HuH-7.5 (cell line): Measurements from ENCODE around the gene RAB30.

ENCODE experiments used
- DNase-seq: peaks from one replicate; pipeline ENCODE4 v3.0.0; 2011; ENCODE audit warnings: low spot score

RAB30 gene

DNA sequence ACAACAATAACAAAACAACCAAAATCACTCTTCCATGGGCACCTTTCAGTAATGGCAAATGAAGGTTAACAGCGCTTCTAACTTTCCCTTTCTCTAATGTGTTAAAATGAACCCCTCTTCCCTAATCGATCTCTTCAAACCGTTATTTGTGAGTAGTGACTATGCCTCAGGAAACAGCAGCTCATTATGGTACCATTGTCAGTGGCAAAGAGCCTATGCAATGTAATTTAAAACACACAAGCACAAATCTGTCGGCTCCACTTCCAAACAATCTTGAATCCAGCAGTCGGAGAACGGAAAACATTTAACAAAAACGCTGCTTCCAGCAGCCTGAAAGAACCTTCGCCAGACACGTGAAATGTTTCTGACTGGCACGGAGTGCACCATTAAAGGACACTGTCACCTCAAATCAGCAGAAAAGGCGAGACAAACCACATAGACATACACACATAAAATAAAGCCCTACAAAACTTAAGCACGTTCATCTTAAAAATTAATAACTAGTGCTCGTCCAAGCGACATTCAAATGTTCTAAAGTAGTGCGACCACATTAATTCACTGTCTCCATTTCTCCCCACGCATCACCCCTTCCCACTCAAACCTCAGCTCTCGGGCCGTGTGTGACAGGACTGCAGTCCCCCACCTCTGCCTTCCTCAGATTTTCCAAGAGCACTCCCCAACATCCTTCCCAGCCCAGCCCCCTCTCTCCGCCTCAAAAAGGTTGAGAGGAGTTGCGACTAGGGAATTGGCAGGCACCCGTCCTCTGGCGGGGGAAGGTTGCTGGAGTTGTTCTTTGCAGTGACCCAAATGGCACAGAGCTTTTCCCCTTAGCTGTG lies 748 bp downstream of the RAB30 start:
- DNase-seq, result no peak

- DNase-seq, result no peak
Observed at GRCh38 chr11:83070044-83070701, 1.5 kb downstream of the RAB30 start.

DNA sequence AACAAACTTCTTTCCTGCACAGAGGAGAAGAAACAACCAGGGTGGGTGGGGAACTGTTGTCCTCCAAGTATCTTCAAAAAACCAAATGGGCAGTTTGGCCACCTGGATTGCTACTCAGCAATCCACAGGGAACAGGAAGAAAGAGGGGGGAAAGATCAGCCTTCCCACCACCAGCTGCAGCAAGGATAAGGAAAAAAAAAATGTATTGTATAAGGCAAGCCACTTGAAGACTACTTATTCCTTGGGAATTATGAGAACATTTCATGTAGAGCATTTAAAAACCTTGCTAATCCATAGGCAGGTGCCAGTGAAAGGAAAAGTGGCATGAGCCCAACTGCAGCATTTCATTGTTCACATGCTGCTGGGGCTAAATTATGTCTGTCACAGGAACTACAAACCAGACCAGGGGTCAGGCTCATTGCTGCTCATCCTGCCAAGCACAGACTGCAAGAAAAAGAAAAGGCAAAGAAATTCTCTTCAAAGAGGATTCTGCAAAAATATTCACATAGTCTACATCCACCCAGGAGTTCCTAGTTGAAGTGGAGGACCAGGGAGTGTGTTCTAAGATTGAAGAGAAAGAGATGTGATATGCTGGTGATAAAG lies 2.2 kb downstream of the RAB30 start:
- DNase-seq, result no peak

- DNase-seq, result no peak
Observed at GRCh38 chr11:83068568-83068967, 3.1 kb downstream of the RAB30 start.

DNA sequence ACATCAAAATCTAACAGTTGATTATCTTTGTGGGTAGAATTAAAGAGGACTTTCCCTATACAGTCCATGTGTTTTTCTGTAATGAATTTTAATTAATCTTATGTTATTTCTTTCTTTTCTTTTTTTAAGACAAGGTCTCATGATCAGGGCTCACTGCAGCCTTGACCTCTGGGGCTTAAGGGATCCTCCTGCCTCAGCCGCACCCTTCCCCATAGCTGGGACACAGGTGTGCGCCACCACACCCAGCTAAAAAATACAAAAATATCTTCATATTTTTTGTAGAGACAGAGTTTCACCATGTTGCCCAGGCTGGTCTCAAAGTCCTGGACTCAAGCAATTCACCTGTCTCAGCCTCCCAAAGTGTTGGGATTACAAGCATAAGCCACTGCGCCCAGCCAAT lies 7.7 kb downstream of the RAB30 start:
- DNase-seq, result no peak

DNA sequence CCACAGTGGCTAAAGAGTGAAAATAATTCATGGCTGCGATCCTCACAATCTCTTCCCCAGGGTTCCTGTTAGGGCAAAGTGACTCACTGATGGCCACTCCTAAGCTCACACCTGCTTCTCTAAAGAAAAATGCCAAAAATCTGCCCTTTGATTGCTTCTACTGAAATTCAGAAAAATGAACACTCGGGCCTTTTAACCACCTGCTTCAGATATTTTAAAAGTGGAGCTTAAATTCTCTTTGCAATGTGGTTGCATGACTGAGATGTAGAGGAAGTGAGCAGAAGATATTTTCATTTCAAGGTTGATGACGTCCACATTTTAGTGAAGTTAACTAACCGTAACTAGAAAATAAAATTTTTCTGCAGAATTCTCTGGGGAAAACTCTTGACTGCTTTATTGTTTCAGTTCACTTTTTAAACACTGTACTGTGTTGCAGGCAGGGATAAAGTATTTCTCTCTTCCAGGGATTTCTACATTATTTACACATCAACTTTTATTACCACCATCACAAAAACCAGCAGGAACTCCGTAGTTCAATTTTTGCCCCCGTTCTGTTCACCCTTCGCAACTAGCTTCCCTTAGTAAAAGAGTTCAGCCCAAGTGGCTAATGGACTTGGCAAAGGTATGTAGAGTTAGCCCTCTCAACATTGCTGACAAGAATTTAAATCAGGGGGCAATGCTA lies 8.5 kb downstream of the RAB30 start:
- no peak for DNase-seq

DNA sequence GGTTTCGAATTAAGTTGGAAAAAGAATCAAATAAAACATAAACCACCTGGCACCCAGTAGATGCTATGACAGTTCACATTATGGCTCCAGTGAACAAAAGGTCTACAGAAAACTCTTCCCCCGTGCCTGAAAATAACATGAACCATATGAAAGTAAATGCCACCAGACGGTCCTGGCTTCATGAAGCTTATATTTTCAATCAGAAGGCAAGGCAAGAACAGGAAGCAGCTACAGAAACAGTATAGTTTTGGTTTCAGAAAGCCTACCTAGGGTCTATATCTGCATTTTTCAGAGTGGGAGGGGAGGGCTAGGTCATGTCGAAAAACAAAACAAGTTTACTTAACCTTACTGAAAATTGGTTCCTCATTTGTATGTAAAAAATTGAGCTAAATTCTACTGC lies 9.8 kb downstream of the RAB30 start:
- no peak for DNase-seq

DNA sequence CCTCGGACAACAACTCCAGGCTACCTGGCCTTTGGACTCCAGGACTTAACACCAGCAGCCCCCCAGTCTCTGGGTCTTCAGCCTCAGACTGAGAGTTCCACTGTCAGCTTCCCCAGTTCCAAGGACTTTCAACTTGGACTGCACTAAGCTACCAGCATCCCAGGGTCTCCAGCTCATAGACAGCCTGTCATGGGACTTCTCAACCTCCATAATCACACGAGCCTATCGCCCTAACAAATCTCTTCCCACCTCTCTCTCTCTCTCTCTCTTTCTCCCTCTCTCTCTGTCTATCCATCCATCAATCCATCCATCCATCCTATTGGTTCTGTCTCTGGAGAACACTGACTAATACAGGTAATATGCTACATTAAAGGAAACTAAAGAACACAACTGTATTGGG lies 10.7 kb downstream of the RAB30 start:
- DNase-seq, result no peak

DNA sequence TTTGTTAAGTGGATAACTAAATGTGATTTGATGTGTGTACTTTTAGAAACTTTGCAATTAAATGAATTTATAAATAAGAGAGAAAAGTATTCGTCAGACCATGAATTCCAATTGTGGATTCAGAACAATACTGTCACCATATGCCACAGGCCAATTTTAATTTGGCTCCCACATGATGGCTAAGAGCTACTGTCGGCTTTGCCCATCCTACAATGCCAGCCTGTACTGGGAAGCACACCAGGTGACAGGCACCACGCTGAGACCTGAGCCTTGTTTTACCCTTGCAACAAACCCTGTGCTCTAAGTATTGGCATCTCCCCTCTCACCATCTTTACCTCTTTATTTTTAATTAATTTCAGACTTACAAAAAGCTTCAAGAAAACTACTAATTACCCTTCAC lies 14.0 kb downstream of the RAB30 start:
- DNase-seq, result no peak

DNA sequence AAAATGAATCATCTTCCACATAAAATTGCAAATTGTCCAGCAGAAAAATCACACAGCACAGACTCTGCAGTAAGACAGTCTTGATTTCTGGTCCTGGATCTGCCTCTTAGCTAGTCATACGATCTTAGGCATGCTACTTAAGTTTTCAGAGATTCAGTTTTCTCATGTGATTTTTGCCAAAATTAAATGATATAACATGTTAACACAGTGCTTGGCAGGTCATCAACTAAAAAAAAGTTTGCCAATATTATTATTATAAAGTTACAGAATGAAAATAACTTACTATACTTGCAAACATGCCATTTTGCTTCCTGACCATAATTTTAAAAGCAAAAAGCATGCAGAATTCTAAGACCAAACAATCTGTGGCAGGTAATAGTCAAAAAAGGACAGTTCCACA lies 15.1 kb downstream of the RAB30 start:
- no peak for DNase-seq

GRCh38 chr11:83056204-83056603 lies 15.5 kb downstream of the RAB30 start:
- DNase-seq, result no peak

- no peak for DNase-seq
Observed at GRCh38 chr11:83054904-83055380, 16.8 kb downstream of the RAB30 start.

DNA sequence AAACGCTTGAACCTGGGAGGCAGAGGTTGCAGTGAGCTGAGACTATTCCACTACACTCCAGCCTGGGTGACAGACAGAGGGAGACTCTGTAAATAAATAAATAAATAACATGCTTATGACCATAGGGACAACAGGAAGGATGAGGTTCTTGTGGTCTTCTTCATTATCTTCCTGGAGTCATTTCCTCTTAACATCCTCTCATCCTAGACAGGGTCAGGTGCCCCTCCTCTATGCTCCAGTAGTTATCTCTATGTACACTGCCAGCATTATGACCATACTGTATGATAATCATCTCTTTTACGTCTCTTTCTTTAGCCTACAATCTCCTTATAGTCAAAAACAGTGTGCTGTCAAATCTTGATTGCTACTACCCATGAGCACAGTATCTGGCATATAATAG lies 17.7 kb downstream of the RAB30 start:
- no peak for DNase-seq

DNA sequence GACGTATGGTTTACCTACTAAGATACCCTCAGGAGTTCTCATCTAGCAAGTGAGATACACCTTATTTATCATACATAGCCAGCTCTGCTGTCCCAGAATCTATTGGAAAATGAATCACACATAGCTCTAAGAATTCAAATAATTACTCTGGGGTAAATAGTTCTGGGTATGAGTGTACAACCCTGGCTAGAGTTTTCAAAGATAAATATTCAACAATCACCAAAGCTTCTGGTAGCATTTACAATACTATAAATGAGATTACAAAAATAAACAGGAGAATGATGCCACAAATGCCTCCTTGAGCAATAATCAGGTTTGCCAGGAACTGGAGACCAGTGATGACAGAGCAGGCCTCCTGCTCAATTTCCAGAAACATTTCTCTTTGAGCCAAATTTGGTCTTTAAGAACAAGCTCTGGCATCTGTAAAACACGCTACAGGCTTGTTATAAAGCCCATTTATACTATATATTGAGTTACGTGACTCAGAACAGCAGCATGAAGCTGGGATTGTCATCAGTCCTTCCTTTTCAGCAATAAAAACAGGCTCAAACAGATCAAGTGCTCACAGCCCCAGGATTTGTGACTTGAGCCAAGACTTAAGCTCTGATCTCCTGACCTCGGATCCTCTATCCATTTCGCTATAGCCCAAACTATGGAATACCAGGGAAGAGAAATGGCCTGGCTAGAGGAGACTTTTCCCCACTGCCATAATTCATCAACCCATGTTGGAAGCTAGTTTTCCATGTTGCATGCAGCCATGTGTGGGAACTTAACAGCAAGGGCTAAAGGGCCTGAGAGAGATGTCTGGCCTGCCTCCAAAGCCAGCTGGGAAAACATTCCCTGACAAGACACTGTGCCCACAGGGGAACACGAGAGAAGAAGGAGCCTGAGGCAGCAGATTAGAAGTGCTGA lies 19.7 kb downstream of the RAB30 start:
- DNase-seq, result no peak

DNA sequence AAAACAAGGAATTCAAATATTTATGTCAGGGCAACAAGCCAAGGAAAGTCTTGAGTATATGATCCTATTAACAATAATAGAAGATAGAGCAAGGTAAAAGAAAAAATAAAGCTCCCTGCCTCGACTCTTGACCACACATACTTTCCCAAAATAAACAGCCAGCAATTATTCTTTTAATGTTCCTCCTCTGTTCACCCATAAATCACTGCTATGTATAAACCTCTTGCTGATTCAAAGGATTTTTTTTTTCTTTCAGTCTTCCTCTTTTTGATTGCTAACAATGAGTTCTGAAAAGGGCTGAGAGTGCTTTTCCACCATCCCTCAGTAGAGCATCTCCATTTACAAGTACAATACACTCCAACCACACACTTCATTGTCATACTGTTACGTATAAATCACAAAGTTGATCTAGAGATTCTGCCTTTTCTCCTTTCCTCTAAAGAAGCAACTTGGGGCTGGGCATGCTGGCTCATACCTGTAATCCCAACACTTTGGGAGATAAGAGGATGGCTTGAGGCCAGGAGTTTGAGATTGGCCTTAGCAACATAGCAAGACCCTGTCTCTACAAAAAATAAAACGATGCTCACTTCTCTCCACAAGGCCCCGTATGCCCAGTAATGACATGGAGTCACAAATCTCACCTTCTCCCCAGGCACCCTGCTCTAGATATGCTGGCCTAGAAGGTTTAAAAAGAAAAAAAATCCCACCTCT lies 24.0 kb downstream of the RAB30 start:
- DNase-seq, result no peak

DNA sequence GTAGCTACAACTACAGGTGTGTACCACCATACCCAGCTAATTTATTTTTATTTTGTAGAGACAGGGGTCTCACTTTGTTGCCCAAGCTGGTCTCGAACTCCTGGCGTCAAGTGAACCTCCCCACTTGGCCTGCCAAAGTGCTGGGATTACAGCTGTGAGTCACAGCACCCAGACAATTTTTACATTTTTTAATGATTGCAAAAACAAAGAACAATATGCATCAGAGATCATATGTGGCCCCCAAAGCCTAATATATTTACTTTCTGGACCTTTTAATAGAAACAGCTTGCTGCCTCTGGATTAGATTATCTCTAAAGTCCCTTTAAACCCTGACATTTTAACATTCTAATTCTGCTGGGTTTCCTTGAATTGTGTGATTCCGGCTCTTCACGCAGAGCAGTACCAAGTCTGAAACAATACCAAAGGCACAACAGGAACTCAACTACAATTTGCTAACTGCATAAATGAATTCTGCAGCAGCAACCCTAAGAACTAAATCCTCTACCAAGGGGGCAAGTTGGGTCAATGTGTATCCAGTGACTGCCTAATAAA lies 25.0 kb downstream of the RAB30 start:
- no peak for DNase-seq

GRCh38 chr11:83044958-83045712 lies 26.6 kb downstream of the RAB30 start:
- no peak for DNase-seq

DNA sequence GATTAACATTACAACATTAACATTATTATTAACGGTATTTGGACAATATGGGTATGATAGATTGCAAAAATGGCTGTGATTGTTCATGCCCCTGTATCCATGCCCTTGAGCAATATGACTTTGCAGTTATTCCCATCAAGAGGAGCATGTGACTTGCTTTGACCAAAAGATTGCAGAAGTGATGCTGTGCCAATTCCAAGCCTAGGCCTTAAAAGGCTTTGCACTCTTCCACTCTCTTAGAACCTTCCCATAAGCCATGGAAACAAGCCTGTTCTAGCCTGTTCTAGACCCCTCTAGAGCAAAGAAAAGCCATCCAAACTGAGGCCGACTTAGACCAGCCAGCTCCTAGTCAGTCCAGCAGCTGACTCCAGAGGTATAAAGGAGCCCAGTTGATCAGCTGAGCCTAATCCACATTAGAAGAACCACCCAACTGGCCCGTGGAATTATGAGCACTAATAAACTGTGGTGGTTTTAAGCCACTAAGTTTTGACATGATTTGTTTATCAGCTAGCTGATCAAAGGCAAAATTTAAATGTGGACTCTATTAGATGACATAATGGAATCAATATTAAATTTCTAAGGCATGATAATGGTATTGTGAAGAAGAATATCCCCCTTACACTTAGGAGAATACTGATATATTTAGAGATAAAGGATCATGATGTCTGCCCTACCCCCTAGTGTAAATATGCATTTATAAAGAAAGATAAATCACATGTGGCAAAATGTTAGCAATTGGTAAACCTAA lies 28.6 kb downstream of the RAB30 start:
- no peak for DNase-seq

DNA sequence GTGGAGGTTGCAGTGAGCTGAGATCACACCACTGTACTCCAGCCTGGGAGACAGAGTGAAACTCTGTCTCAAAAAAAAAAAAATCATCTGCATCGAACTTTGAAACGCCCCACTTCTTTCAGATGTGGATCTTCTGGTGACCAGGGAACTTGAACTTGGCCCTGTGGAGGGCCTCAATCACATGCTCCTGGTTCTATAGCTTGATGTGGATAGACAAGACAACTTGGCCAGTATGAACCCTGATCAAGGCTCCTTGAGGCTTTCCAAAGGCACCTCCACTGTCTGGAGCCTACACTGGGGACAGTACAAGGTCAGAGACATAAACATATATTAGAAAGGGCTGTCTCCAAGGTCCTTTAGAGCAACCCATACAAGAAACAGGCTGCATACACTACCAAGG lies 30.6 kb downstream of the RAB30 start:
- DNase-seq, result no peak
